ENCODE results near the gene SELENOS. TPM values are rescaled to one million over a fixed set of nuclear protein-coding genes. Genes with fewer than 3 reads are reported as not detected.
A peak's percentile ranks its signal among the peaks of the same experiment; 100 is the strongest.

The SELENOS gene, protein sequence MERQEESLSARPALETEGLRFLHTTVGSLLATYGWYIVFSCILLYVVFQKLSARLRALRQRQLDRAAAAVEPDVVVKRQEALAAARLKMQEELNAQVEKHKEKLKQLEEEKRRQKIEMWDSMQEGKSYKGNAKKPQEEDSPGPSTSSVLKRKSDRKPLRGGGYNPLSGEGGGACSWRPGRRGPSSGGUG
- 47.7 and 67.9 TPM in 2 replicates for total RNA-seq

GRCh38 chr15:101277038-101277822 lies at the start of gene SELENOS:
Gene SELENOS (minus strand): TSS chr15:101277485. CDS start chr15:101277417, 68 bp downstream.
- H3K4me3 ChIP-seq (ENCODE audit: low read depth, low read length): peak within 1 kb of the TSS; percentile 97
- no peak for DNase-seq (ENCODE audit: low read depth)
- TF ChIP-seq CTCF (conservative IDR thresholded peaks at IDR 0.05; ENCODE audit: low read depth, low read length): no peak

- no peak overlapping the region for H3K4me3 ChIP-seq (ENCODE audit: low read depth, low read length)
- DNase-seq (ENCODE audit: low read depth): no peak
- TF ChIP-seq CTCF (conservative IDR thresholded peaks at IDR 0.05; ENCODE audit: low read depth, low read length): no peak
These were observed 49.3 kb upstream of the SELENOS start for GRCh38 chr15:101326462-101327146.

DNA sequence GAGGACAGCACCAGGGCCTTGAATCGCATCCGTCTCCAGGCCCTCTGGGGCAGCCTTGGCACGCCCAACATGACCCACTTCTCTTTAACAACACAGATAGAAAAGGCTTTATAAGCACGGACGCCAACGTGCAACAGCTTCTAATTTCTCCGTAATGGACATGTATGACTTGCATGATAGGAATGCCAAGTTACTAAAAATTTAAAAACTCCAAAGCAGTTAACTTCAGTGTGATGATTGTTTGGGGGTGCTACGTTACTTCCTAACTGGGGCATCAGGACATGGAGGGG lies 48.7 kb upstream of the SELENOS start:
- no peak for DNase-seq (ENCODE audit: low read depth)
- no peak overlapping the region for H3K4me3 ChIP-seq (ENCODE audit: low read depth, low read length)
- no peak for TF ChIP-seq CTCF (conservative IDR thresholded peaks at IDR 0.05; ENCODE audit: low read depth, low read length)

DNA sequence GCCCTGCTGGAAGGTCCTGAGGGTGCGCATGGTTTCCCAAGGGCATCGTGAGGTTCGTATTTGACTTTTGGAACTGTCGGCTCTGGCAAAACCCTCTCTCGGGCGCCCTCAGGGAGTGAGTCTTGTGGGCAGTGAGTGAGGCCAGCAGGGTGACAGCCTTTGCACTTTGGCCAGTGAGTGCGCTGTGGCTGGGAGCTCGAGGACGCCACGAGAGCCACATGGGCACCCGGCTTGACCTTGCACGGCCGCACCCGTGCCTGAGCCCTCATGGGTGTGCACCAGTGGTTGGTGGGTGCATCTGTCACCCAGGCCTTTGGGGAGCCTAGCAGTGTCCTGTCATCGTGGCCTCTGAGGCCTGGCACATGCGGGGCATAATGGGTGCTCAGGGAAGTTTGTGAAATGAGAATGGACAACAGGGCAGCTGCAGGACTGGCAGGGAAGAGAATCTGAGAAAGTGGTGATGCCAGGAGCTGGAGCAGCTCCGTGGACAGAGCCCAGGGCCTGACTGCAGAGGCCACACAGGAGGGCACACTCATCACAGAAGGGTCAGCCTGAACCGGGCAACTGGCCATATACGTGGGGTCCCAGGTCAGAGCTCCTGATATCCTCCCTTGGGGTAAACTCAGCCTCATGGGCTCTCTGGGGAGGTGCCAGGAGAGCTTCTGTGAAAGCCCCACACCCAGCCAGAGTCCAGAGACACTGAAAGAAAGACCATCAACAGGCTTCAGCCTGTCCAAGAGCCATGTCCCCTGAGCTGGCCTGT lies 48.2 kb upstream of the SELENOS start:
- H3K4me3 ChIP-seq (ENCODE audit: low read depth, low read length): no peak overlapping the region
- no peak for DNase-seq (ENCODE audit: low read depth)
- no peak for TF ChIP-seq CTCF (conservative IDR thresholded peaks at IDR 0.05; ENCODE audit: low read depth, low read length)

DNA sequence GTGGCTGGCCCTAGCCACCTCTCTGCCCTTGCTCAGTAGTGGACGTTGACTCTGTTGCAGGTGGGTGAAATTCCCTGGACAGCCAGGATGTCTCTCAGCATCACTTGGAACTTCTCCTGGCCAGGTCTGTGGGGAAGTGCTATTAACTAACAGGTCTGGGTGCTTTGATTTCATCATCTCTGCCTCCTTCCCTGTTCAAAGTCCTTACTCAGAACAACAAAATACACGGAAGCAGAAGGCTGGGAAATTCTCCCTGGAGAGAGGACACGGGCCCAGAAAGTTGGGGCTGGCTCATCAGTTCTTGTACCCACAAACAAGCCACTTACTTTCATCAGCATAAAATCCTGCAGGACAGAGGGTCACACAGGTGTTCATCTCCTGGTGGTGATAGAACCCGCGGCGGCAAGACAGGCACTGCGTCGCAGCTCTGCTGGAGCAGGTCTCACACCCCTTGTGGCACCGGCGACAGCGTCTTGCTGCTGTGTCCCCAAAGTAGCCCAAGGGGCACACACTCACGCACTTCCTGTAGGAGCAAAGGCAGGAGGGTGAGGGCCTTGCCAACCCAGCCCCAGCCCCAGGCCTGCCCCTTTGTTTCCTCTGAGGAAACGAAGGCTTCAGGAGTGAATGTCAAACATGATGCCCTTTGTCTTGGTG lies 47.4 kb upstream of the SELENOS start:
- no peak for DNase-seq (ENCODE audit: low read depth)
- no peak for TF ChIP-seq CTCF (conservative IDR thresholded peaks at IDR 0.05; ENCODE audit: low read depth, low read length)

GRCh38 chr15:101323793-101324523 lies 46.7 kb upstream of the SELENOS start:
- DNase-seq (ENCODE audit: low read depth): no peak
- no peak for TF ChIP-seq CTCF (conservative IDR thresholded peaks at IDR 0.05; ENCODE audit: low read depth, low read length)
- no peak overlapping the region for H3K4me3 ChIP-seq (ENCODE audit: low read depth, low read length)

More for the DNA sequence above, 47.4 kb upstream of the SELENOS start:
- H3K4me3 ChIP-seq (ENCODE audit: low read depth, low read length): no peak overlapping the region

Data from epithelial cell of proximal tubule (primary cell).